Heart left ventricle (tissue), 13 donors: Measurements from ENCODE around the gene CKLF.

Source experiments
- POLR2A ChIP-seq, 2 donors: fragments of 450-650 bp; IDR thresholded peaks; one replicate each; pipeline ENCODE4 v1.6.1; 2017; ENCODE audit warnings: antibody characterized with exemption in 2 of 2, mild to moderate bottlenecking in 2 of 2, moderate library complexity in 2 of 2
- TF ChIP-seq, protein P1 (sequence below), 12 donors: fragments of 200-600 bp; sonication (generic) in 4 of 12; IDR thresholded peaks; one replicate each; pipeline versions ENCODE4 v1.5.0 to v1.8.0; 2018 to 2022; ENCODE audit warnings: antibody characterized with exemption in 12 of 12, mild to moderate bottlenecking in 5 of 12
- donor health status: ischemic (EF 13 %, LVEDD 7.1; RV severe dilation, severe dysfunction).
- donor health status: DM: no; HTN: yes; CAD: no.
- donor health status: DM: no; HTN: no; CAD: no.
- donor health status: ischemic (EF 25% LVEDD 6.9; RV normal size, moderate dysfunction).
- donor health status: ischemic (EF 25% LVEDD 5.7; RV mildly dilated, moderate dysfunction).
- donor health status: ischemic (EF 35%, LVEDD 5.7; RV mildly dilated, moderate dysfunction).
- donor health status: nonischemic (EF 11% LVEDD 7.7; RV severe dilation, severe dysfunction).
- donor health status: DM: yes; HTN: yes; CAD: no.
- donor health status: PGD.
- donor health status: ischemic (EF 29% LVEDD 5.4; RV normal size, mild dysfunction).
- donor health status: nonischemic (EF 23%, LVEDD 6.1; RV moderate dilation, normal function).

- TF ChIP-seq, protein P1, sequence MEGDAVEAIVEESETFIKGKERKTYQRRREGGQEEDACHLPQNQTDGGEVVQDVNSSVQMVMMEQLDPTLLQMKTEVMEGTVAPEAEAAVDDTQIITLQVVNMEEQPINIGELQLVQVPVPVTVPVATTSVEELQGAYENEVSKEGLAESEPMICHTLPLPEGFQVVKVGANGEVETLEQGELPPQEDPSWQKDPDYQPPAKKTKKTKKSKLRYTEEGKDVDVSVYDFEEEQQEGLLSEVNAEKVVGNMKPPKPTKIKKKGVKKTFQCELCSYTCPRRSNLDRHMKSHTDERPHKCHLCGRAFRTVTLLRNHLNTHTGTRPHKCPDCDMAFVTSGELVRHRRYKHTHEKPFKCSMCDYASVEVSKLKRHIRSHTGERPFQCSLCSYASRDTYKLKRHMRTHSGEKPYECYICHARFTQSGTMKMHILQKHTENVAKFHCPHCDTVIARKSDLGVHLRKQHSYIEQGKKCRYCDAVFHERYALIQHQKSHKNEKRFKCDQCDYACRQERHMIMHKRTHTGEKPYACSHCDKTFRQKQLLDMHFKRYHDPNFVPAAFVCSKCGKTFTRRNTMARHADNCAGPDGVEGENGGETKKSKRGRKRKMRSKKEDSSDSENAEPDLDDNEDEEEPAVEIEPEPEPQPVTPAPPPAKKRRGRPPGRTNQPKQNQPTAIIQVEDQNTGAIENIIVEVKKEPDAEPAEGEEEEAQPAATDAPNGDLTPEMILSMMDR (IDR thresholded peaks at IDR 0.05) = peak; percentile 13 to 79 (median 38)
- TF ChIP-seq POLR2A (IDR thresholded peaks at IDR 0.05) = no peak
These were observed 36.8 kb downstream of the CKLF start for GRCh38 chr16:66588981-66589713.
